OCI-LY1 (cell line): ENCODE measurements around the gene LAMP1.

Experiments
- EZH2 ChIP-seq: fragments of 200-600 bp; sonication (generic), shearing (Covaris generic); IDR thresholded peaks from 2 replicates; pipeline ENCODE4 v1.8.0; 2017; ENCODE audit warnings: borderline replicate concordance, mixed run types, mild to moderate bottlenecking, antibody characterized with exemption, low read length, moderate library complexity, mixed read lengths
- TF ChIP-seq, protein P1 (sequence below): fragments of 200-600 bp; sonication (generic), shearing (Covaris generic); IDR thresholded peaks from 2 replicates; pipeline ENCODE4 v1.5.1; 2017; ENCODE audit warnings: mild to moderate bottlenecking, antibody characterized with exemption, low read length, moderate library complexity, mixed read lengths

DNA sequence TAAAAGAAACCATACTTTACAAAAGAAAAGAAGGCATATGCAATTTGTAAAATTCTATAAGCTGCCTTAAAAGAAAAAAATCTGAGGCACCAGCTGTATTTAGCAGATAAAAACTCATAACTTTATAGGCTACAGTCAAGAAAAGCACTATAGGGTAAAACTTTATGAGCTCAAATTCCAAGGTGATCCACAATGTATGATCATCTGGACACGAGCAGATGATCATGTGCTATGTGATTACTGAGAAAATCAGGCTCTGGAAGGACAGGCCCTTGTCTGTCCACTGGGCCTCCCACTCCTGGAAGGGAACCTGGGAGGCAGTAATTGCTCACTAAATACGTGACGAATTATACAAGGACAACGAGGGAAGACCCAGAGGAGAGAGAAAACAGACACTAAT is 59.6 kb downstream of the LAMP1 start:
- TF ChIP-seq, protein P1, sequence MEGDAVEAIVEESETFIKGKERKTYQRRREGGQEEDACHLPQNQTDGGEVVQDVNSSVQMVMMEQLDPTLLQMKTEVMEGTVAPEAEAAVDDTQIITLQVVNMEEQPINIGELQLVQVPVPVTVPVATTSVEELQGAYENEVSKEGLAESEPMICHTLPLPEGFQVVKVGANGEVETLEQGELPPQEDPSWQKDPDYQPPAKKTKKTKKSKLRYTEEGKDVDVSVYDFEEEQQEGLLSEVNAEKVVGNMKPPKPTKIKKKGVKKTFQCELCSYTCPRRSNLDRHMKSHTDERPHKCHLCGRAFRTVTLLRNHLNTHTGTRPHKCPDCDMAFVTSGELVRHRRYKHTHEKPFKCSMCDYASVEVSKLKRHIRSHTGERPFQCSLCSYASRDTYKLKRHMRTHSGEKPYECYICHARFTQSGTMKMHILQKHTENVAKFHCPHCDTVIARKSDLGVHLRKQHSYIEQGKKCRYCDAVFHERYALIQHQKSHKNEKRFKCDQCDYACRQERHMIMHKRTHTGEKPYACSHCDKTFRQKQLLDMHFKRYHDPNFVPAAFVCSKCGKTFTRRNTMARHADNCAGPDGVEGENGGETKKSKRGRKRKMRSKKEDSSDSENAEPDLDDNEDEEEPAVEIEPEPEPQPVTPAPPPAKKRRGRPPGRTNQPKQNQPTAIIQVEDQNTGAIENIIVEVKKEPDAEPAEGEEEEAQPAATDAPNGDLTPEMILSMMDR, result no peak
- TF ChIP-seq EZH2, result no peak
